ENCODE measurements around the gene DEFB127. TPM values are rescaled to one million over a fixed set of nuclear protein-coding genes. Genes with fewer than 3 reads are reported as not detected.

The DEFB127 gene
- total RNA-seq, 1 experiment from 2014 or later, result not detected

GRCh38 chr20:168876-169275, 11.6 kb downstream of the DEFB127 start:
- no peaks in the 10 kb centered on the region for H3K9me3 ChIP-seq (ENCODE audit: control insufficient read depth, insufficient read depth, low read depth, low read length)
- H3K4me1 ChIP-seq (ENCODE audit: control insufficient read depth, insufficient read depth, low read length), result no peaks in the 10 kb centered on the region
- no TSS peak for BruUV-seq (replicated peaks)
- CTCF ChIA-PET, result interaction anchor here (0.6 kb wide), 1 partner anchor 47 kb away, joined by 3 read pairs; no protein-coding TSS in a partner anchor
- TF ChIP-seq TCF7L2 (IDR thresholded peaks at IDR 0.05; ENCODE audit: low read depth, low read length) (no peak), SIN3A (IDR thresholded peaks at IDR 0.05; ENCODE audit: borderline replicate concordance, insufficient read depth, low read depth, low read length) (no peak), REST (IDR thresholded peaks at IDR 0.05; ENCODE audit: insufficient read depth in 1 of 2, low read depth in 2 of 2, low read length in 1 of 2) (no peak), POLR2AphosphoS5 (IDR thresholded peaks at IDR 0.05; ENCODE audit: low read depth, low read length) (no peak)
- TF ChIP-seq, protein P1, sequence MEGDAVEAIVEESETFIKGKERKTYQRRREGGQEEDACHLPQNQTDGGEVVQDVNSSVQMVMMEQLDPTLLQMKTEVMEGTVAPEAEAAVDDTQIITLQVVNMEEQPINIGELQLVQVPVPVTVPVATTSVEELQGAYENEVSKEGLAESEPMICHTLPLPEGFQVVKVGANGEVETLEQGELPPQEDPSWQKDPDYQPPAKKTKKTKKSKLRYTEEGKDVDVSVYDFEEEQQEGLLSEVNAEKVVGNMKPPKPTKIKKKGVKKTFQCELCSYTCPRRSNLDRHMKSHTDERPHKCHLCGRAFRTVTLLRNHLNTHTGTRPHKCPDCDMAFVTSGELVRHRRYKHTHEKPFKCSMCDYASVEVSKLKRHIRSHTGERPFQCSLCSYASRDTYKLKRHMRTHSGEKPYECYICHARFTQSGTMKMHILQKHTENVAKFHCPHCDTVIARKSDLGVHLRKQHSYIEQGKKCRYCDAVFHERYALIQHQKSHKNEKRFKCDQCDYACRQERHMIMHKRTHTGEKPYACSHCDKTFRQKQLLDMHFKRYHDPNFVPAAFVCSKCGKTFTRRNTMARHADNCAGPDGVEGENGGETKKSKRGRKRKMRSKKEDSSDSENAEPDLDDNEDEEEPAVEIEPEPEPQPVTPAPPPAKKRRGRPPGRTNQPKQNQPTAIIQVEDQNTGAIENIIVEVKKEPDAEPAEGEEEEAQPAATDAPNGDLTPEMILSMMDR (IDR thresholded peaks at IDR 0.05), result no peak
- ATAC-seq (no peak), DNase-seq (ENCODE audit: low read depth, low spot score) (no peak)
- no peak overlapping the region for H3K4me3 ChIP-seq (ENCODE audit: low read depth in 2 of 2, low read length in 2 of 2)
- H3K36me3 ChIP-seq (ENCODE audit: control insufficient read depth, insufficient read depth, low read length), result no peaks in the 10 kb centered on the region
- peaks cover 9% of the 10 kb centered on the region; the same call in 1 of the 2 replicates for H3K27me3 ChIP-seq (ENCODE audit: control insufficient read depth, insufficient read depth, low read length)
- no peak overlapping the region for H3K27ac ChIP-seq (ENCODE audit: low read length)
- intact Hi-C loops (cut with micrococcal nuclease; ENCODE audit: unreplicated experiment), result no loop called here
- POLR2A ChIA-PET, result no interaction called here
- in situ Hi-C loops (cut with HindIII; ENCODE audit: low pct_unique_long_range_greater_than_20kb, low sequenced_read_pairs), result no loop called here

- in situ Hi-C loops (cut with HindIII; ENCODE audit: low pct_unique_long_range_greater_than_20kb, low sequenced_read_pairs) (no loop called here), intact Hi-C loops (cut with micrococcal nuclease; ENCODE audit: unreplicated experiment) (no loop called here)
- Histone ChIP-seq H3K4me1 (ENCODE audit: control insufficient read depth, insufficient read depth, low read length) (no peaks in the 10 kb centered on the region), H3K4me3 (ENCODE audit: low read depth in 2 of 2, low read length in 2 of 2) (no peak overlapping the region), H3K27ac (ENCODE audit: low read length) (no peak overlapping the region), H3K9me3 (ENCODE audit: control insufficient read depth, insufficient read depth, low read depth, low read length) (no peaks in the 10 kb centered on the region), H3K27me3 (ENCODE audit: control insufficient read depth, insufficient read depth, low read length) (peaks cover 15% of the 10 kb centered on the region), H3K36me3 (ENCODE audit: control insufficient read depth, insufficient read depth, low read length) (no peaks in the 10 kb centered on the region)
- TF ChIP-seq, protein P1 (IDR thresholded peaks at IDR 0.05), result no peak
- TF ChIP-seq REST (IDR thresholded peaks at IDR 0.05; ENCODE audit: insufficient read depth in 1 of 2, low read depth in 2 of 2, low read length in 1 of 2), result no peak
- TF ChIP-seq POLR2AphosphoS5 (IDR thresholded peaks at IDR 0.05; ENCODE audit: low read depth, low read length), result no peak
- no peak for TF ChIP-seq SIN3A (IDR thresholded peaks at IDR 0.05; ENCODE audit: borderline replicate concordance, insufficient read depth, low read depth, low read length)
- no peak for TF ChIP-seq TCF7L2 (IDR thresholded peaks at IDR 0.05; ENCODE audit: low read depth, low read length)
- no TSS peak for BruUV-seq (replicated peaks)
- DNase-seq (ENCODE audit: low read depth, low spot score), result no peak
- ATAC-seq, result no peak
- POLR2A ChIA-PET, result no interaction called here
- CTCF ChIA-PET, result no interaction called here
These were observed 27.0 kb downstream of the DEFB127 start for GRCh38 chr20:184288-184687.
